ENCODE data around the gene DDX25. TPM values are rescaled to one million over a fixed set of nuclear protein-coding genes. Genes with fewer than 3 reads are reported as not detected.

Gene DDX25
- polyA plus RNA-seq, 3 donors: not detected

DNA sequence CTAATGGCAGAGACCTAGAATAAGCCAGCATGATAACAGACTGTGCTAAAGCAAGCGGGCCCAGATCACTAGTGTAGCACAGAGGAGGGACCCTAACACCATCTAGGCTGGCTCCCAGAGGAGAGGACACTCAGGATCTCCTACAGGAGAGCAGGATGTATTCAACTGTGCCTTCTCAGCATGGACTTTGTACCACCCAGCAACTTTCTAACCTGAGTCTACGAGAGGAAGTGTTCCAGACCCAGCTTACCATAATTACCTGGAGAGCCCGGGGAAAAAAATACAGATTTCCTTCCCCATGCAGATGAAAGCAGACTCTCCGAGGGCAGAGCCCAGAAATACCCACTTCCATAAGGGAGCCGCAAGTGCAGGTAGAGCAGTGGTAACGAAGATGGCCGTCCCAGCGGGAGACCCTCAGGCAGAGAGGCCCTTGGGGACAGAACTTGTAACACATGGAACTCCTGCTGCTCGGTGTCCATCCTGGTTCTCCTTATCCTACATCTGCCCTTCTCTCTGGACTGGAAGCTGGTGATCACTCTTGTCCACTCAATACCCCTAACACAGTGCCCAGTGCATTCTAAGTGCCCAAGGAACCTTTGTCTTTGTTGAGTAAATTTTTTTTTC is 20.2 kb downstream of the DDX25 start:
- WGBS (ENCODE audit: insufficient coverage): 92% methylated on average over 7 of the region's 9 CpGs
- Histone ChIP-seq H2AFZ (ENCODE audit: insufficient read depth, low read depth, low read length, poor library complexity, severe bottlenecking) (no peak overlapping the region), H3K27ac (ENCODE audit: low read depth in 1 of 2, low read length in 2 of 2) (no peak overlapping the region), H3K9me3 (replicated peaks in 1 of 2; ENCODE audit: control insufficient read depth in 1 of 2, insufficient read depth in 1 of 2, low read length in 2 of 2) (no peaks in the 10 kb centered on the region), H3K4me3 (replicated peaks in 1 of 3; ENCODE audit: low read depth in 2 of 3, low read length in 3 of 3) (no peak overlapping the region), H3K9ac (ENCODE audit: insufficient read depth, low read length, poor library complexity, severe bottlenecking) (no peak overlapping the region), H4K20me1 (ENCODE audit: insufficient read depth, low read length) (no peaks in the 10 kb centered on the region), H3K36me3 (replicated peaks in 1 of 2; ENCODE audit: control insufficient read depth in 1 of 2, insufficient read depth in 2 of 2, low read length in 2 of 2) (no peaks in the 10 kb centered on the region), H3K27me3 (ENCODE audit: control insufficient read depth in 2 of 2, insufficient read depth in 2 of 2, low read length in 2 of 2) (no peaks in the 10 kb centered on the region), H3K4me1 (ENCODE audit: control insufficient read depth in 1 of 2, insufficient read depth in 2 of 2, low read length in 2 of 2) (peaks cover 2 to 3% of the 10 kb centered on the region in 2 donors), H3K4me2 (replicated peaks; ENCODE audit: extremely low read depth, low read length, poor library complexity, severe bottlenecking) (no peak overlapping the region), H3K79me2 (ENCODE audit: insufficient read depth, low read length) (no peaks in the 10 kb centered on the region)
- Mint-ChIP-seq H3K4me3 (no peak overlapping the region), H3K9me3 (no peaks in the 10 kb centered on the region), H3K4me1 (peaks cover 5% of the 10 kb centered on the region), H3K27ac (no peak overlapping the region), H3K27me3 (ENCODE audit: low read depth in 3 of 3) (peaks cover 0 to 4% (median 3%) of the 10 kb centered on the region in 3 donors), H3K36me3 (no peaks in the 10 kb centered on the region)
- no peak for DNase-seq
- TF ChIP-seq, protein P1, sequence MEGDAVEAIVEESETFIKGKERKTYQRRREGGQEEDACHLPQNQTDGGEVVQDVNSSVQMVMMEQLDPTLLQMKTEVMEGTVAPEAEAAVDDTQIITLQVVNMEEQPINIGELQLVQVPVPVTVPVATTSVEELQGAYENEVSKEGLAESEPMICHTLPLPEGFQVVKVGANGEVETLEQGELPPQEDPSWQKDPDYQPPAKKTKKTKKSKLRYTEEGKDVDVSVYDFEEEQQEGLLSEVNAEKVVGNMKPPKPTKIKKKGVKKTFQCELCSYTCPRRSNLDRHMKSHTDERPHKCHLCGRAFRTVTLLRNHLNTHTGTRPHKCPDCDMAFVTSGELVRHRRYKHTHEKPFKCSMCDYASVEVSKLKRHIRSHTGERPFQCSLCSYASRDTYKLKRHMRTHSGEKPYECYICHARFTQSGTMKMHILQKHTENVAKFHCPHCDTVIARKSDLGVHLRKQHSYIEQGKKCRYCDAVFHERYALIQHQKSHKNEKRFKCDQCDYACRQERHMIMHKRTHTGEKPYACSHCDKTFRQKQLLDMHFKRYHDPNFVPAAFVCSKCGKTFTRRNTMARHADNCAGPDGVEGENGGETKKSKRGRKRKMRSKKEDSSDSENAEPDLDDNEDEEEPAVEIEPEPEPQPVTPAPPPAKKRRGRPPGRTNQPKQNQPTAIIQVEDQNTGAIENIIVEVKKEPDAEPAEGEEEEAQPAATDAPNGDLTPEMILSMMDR (IDR thresholded peaks at IDR 0.05): no peak
- intact Hi-C loops (cut with micrococcal nuclease): loop anchor here (5.0 kb wide), 1 partner anchor 268 kb away; no protein-coding TSS in a partner anchor

DNA sequence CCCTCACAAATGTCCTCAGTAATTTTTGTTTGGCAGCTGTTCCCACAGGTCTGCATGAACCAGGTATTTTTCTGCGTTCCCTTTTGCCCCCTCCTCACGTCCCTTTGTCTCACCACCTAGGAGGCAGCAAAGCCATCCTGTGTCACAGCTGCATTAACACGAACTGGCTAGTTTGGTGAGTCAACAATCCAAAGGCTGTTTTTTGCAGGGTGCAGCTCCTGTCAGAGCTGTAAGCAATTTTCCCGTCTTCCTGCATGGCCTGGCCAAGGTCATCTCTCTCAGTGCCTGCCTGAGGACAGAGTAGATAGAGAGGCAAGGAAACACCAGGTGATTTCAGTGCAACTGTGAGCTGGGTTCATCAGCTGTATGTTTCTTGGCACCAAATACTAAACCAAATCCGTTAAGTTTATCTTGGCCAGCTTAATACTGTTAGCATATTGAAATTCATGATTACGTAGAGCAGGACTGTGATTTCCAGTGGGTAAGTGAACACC is 21.0 kb downstream of the DDX25 start:
- peaks cover 0 to 2% (median 0%) of the 10 kb centered on the region in 3 donors for H3K27me3 Mint-ChIP-seq (ENCODE audit: low read depth in 3 of 3)
- H3K36me3 Mint-ChIP-seq: no peaks in the 10 kb centered on the region
- WGBS (ENCODE audit: insufficient coverage): 83% methylated on average over 6 of the region's 6 CpGs

More for the DNA sequence above, 21.0 kb downstream of the DDX25 start:
- Histone ChIP-seq H3K9me3 (replicated peaks in 1 of 2; ENCODE audit: control insufficient read depth in 1 of 2, insufficient read depth in 1 of 2, low read length in 2 of 2) (no peaks in the 10 kb centered on the region), H3K79me2 (ENCODE audit: insufficient read depth, low read length) (no peaks in the 10 kb centered on the region), H3K4me1 (ENCODE audit: control insufficient read depth in 1 of 2, insufficient read depth in 2 of 2, low read length in 2 of 2) (peaks cover 9 to 10% of the 10 kb centered on the region in 2 donors), H4K20me1 (ENCODE audit: insufficient read depth, low read length) (no peaks in the 10 kb centered on the region), H3K36me3 (replicated peaks in 1 of 2; ENCODE audit: control insufficient read depth in 1 of 2, insufficient read depth in 2 of 2, low read length in 2 of 2) (no peaks in the 10 kb centered on the region), H3K9ac (ENCODE audit: insufficient read depth, low read length, poor library complexity, severe bottlenecking) (no peak overlapping the region), H3K27ac (ENCODE audit: low read depth in 1 of 2, low read length in 2 of 2) (no peak overlapping the region), H2AFZ (ENCODE audit: insufficient read depth, low read depth, low read length, poor library complexity, severe bottlenecking) (no peak overlapping the region), H3K4me3 (replicated peaks in 1 of 3; ENCODE audit: low read depth in 2 of 3, low read length in 3 of 3) (no peak overlapping the region), H3K27me3 (ENCODE audit: control insufficient read depth in 2 of 2, insufficient read depth in 2 of 2, low read length in 2 of 2) (no peaks in the 10 kb centered on the region), H3K4me2 (replicated peaks; ENCODE audit: extremely low read depth, low read length, poor library complexity, severe bottlenecking) (no peak overlapping the region)
- DNase-seq: no peak
- TF ChIP-seq, protein P1 (IDR thresholded peaks at IDR 0.05): no peak
- no peaks in the 10 kb centered on the region for H3K9me3 Mint-ChIP-seq
- no peak overlapping the region for H3K4me3 Mint-ChIP-seq
- peaks cover 11% of the 10 kb centered on the region for H3K4me1 Mint-ChIP-seq
- no peak overlapping the region for H3K27ac Mint-ChIP-seq
- intact Hi-C loops (cut with micrococcal nuclease): no loop called here
